Adrenal gland (tissue), 5 donors: ENCODE results near the gene ZNF358.

ENCODE experiments used
- POLR2A ChIP-seq, 2 donors: fragments of 450-650 bp; IDR thresholded peaks; one replicate each; pipeline ENCODE4 v1.6.1; 2017; ENCODE audit warnings: antibody characterized with exemption in 2 of 2, mild to moderate bottlenecking in 2 of 2, moderate library complexity in 1 of 2
- TF ChIP-seq, protein P1 (sequence below), 6 experiments: fragments of 450-650 bp in 4 of 6; fragments of 200-600 bp in 2 of 6; sonication (generic) in 1 of 6; IDR thresholded peaks; 1 replicate in 5 of 6; 2 replicates in 1 of 6; pipeline versions ENCODE4 v1.5.1 to v1.8.0; 2016 to 2021; ENCODE audit warnings: antibody characterized with exemption in 6 of 6, mild to moderate bottlenecking in 2 of 6, moderate library complexity in 1 of 6
- donor health status: DM: no; HTN: no; CAD: no.

DNA sequence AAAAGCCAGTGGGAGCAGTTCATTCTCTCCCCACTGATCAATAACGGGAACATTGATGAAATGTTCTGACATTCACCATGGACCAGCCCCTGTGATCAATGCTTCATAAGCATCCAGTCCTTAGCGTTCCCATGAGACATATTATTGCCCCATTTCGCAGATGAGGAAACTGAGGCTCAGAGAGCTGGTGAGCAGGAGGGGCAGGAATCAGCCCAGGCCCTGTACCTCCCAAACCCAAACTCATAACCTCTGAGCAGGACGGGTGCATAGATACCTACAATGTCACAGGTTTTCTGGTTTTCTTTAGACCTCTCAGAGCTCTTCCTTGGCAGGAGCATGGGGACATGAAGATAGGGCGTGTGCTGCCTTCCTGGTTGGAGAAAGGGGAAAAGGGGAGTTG is 8.6 kb downstream of the ZNF358 start:
- no peak for TF ChIP-seq POLR2A (IDR thresholded peaks at IDR 0.05)
- TF ChIP-seq, protein P1, sequence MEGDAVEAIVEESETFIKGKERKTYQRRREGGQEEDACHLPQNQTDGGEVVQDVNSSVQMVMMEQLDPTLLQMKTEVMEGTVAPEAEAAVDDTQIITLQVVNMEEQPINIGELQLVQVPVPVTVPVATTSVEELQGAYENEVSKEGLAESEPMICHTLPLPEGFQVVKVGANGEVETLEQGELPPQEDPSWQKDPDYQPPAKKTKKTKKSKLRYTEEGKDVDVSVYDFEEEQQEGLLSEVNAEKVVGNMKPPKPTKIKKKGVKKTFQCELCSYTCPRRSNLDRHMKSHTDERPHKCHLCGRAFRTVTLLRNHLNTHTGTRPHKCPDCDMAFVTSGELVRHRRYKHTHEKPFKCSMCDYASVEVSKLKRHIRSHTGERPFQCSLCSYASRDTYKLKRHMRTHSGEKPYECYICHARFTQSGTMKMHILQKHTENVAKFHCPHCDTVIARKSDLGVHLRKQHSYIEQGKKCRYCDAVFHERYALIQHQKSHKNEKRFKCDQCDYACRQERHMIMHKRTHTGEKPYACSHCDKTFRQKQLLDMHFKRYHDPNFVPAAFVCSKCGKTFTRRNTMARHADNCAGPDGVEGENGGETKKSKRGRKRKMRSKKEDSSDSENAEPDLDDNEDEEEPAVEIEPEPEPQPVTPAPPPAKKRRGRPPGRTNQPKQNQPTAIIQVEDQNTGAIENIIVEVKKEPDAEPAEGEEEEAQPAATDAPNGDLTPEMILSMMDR (IDR thresholded peaks at IDR 0.05) = no peak
